A673 (cell line): ENCODE data around the gene CERS6.

Experiments
- EZH2 ChIP-seq: fragments of 200-600 bp; sonication (generic); IDR thresholded peaks from 2 replicates; pipeline ENCODE4 v1.6.1; 2017; ENCODE audit warnings: borderline replicate concordance, low read depth, mild to moderate bottlenecking, mixed read lengths, antibody characterized with exemption, low read length; ENCODE audit not compliant: poor library complexity, severe bottlenecking
- TF ChIP-seq, protein P1 (sequence below): fragments of 300-800, 200-600 bp; sonication (generic); conservative IDR thresholded peaks from 2 replicates; pipeline ENCODE4 v1.5.1; 2017; ENCODE audit warnings: low read depth, mild to moderate bottlenecking, antibody characterized with exemption, low read length, moderate library complexity, mixed read lengths

DNA sequence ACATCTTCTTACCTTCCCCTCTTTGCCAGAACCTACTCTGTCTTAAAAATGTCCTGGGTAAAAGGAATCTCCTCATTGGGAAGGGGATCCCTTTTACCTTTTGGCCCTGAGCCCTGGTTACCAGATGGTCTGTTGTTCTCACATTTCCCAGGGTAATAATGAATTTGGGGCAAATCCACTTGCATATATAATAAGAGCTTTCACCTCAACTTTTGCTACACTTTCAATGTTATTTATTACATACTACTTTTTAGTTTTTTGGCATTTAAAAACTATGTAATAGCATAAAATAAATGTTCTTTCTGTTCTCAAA, 15.0 kb downstream of the CERS6 start:
- TF ChIP-seq, protein P1, sequence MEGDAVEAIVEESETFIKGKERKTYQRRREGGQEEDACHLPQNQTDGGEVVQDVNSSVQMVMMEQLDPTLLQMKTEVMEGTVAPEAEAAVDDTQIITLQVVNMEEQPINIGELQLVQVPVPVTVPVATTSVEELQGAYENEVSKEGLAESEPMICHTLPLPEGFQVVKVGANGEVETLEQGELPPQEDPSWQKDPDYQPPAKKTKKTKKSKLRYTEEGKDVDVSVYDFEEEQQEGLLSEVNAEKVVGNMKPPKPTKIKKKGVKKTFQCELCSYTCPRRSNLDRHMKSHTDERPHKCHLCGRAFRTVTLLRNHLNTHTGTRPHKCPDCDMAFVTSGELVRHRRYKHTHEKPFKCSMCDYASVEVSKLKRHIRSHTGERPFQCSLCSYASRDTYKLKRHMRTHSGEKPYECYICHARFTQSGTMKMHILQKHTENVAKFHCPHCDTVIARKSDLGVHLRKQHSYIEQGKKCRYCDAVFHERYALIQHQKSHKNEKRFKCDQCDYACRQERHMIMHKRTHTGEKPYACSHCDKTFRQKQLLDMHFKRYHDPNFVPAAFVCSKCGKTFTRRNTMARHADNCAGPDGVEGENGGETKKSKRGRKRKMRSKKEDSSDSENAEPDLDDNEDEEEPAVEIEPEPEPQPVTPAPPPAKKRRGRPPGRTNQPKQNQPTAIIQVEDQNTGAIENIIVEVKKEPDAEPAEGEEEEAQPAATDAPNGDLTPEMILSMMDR = no peak
- TF ChIP-seq EZH2 = no peak
